Activated T-helper 17 cell treated with anti-CD3 and anti-CD28 coated beads, Interleukin-2, amount 50 U/mL, for 72 hours (primary cell): ENCODE data around the gene SLC52A1. TPM values are rescaled to one million over a fixed set of nuclear protein-coding genes. Genes with fewer than 3 reads are reported as not detected.
A peak's percentile ranks its signal among the peaks of the same experiment; 100 is the strongest.
"Not testable (repeated sequence)": the region's sequence is repeated elsewhere in the genome, so short reads cannot be mapped to it uniquely, and the experiment has no call there.

Experiments
- ATAC-seq: fragments of 150-1000 bp; cut with Tn5 transposase; replicated peaks from 2 replicates; pipeline ENCODE4 v1.10.0; 2021; ENCODE audit warnings: mild to moderate bottlenecking, moderate library complexity
- H3K27ac Mint-ChIP-seq: one replicate; pipeline ENCODE4 v1.8.0; 2022; ENCODE audit warnings: mixed read lengths
- H3K27me3 Mint-ChIP-seq: one replicate; pipeline ENCODE4 v1.8.0; 2022; ENCODE audit warnings: mixed read lengths
- H3K36me3 Mint-ChIP-seq: one replicate; pipeline ENCODE4 v1.8.0; 2022; ENCODE audit warnings: low read depth, mild to moderate bottlenecking, mixed read lengths
- H3K4me1 Mint-ChIP-seq: one replicate; pipeline ENCODE4 v1.8.0; 2022; ENCODE audit warnings: mixed read lengths
- H3K4me3 Mint-ChIP-seq: one replicate; pipeline ENCODE4 v1.8.0; 2022; ENCODE audit warnings: mild to moderate bottlenecking, mixed read lengths
- H3K9me3 Mint-ChIP-seq: one replicate; pipeline ENCODE4 v1.8.0; 2022; ENCODE audit warnings: mixed read lengths
- total RNA-seq, 2 donors: library from RNA; stranded (reverse); gene quantifications; one replicate each; pipeline ENCODE4 v1.2.3, GENCODE V29; 2022

Gene SLC52A1
- under 1 TPM; 0.11 to 0.26 TPM for total RNA-seq

GRCh38 chr17:5035315-5035714, at the start of gene SLC52A1:
SLC52A1 (minus strand) TSS chr17:5035426; CDS start chr17:5034606, 820 bp downstream.
- H3K36me3 Mint-ChIP-seq = no peaks in the 10 kb centered on the region
- H3K4me1 Mint-ChIP-seq = peaks cover 13% of the 10 kb centered on the region
- no peaks in the 10 kb centered on the region for H3K27me3 Mint-ChIP-seq
- ATAC-seq = no peak
- no peak within 1 kb of the TSS for H3K27ac Mint-ChIP-seq
- no peaks in the 10 kb centered on the region for H3K9me3 Mint-ChIP-seq
- H3K4me3 Mint-ChIP-seq = no peak within 1 kb of the TSS

GRCh38 chr17:5080591-5080990, 45.4 kb upstream of the SLC52A1 start:
- H3K9me3 Mint-ChIP-seq = peaks cover 8% of the 10 kb centered on the region
- no peak for ATAC-seq
- no peak overlapping the region for H3K4me3 Mint-ChIP-seq
- H3K27ac Mint-ChIP-seq = no peak overlapping the region
- no peaks in the 10 kb centered on the region for H3K27me3 Mint-ChIP-seq
- H3K4me1 Mint-ChIP-seq = peaks cover 23% of the 10 kb centered on the region
- peaks cover 18% of the 10 kb centered on the region for H3K36me3 Mint-ChIP-seq

GRCh38 chr17:5078106-5079028, 43.1 kb upstream of the SLC52A1 start, which contains the start of gene ZFP3:
ZFP3 (plus strand) TSS chr17:5078467; CDS start chr17:5091505, 13,038 bp downstream.
- H3K27me3 Mint-ChIP-seq = no peaks in the 10 kb centered on the region
- H3K4me1 Mint-ChIP-seq = peaks cover 20% of the 10 kb centered on the region
- peak; percentile 92 for ATAC-seq
- peaks cover 4% of the 10 kb centered on the region for H3K9me3 Mint-ChIP-seq
- H3K27ac Mint-ChIP-seq = peak within 1 kb of the TSS; percentile 41
- peak within 1 kb of the TSS; percentile 79 for H3K4me3 Mint-ChIP-seq
- H3K36me3 Mint-ChIP-seq = peaks cover 6% of the 10 kb centered on the region

GRCh38 chr17:5077781-5078105, 42.5 kb upstream of the SLC52A1 start:
- H3K27me3 Mint-ChIP-seq = no peaks in the 10 kb centered on the region
- ATAC-seq = no peak

GRCh38 chr17:5077275-5077674, 42.0 kb upstream of the SLC52A1 start:
- H3K4me1 Mint-ChIP-seq = peaks cover 20% of the 10 kb centered on the region
- not testable (repeated sequence) for H3K9me3 Mint-ChIP-seq, H3K27me3 Mint-ChIP-seq, ATAC-seq, H3K27ac Mint-ChIP-seq, H3K36me3 Mint-ChIP-seq
- H3K4me3 Mint-ChIP-seq = peak overlapping the region; percentile 79

More at GRCh38 chr17:5077781-5078105, 42.5 kb upstream of the SLC52A1 start:
- Mint-ChIP-seq H3K27ac (peak overlapping the region; percentile 41), H3K36me3 (peaks cover 6% of the 10 kb centered on the region), H3K4me1 (peaks cover 20% of the 10 kb centered on the region), H3K4me3 (peak overlapping the region; percentile 79), H3K9me3 (peaks cover under 1% of the 10 kb centered on the region)

GRCh38 chr17:5075472-5075871, 40.2 kb upstream of the SLC52A1 start:
- ATAC-seq, H3K27ac Mint-ChIP-seq, H3K9me3 Mint-ChIP-seq, H3K27me3 Mint-ChIP-seq, H3K36me3 Mint-ChIP-seq, H3K4me3 Mint-ChIP-seq: not testable (repeated sequence)
- peaks cover 16% of the 10 kb centered on the region for H3K4me1 Mint-ChIP-seq

GRCh38 chr17:5069724-5070123, 34.5 kb upstream of the SLC52A1 start:
- Mint-ChIP-seq H3K27ac (no peak overlapping the region), H3K4me1 (no peaks in the 10 kb centered on the region), H3K4me3 (no peak overlapping the region), H3K9me3 (no peaks in the 10 kb centered on the region), H3K36me3 (no peaks in the 10 kb centered on the region), H3K27me3 (no peaks in the 10 kb centered on the region)
- no peak for ATAC-seq

- no peak for ATAC-seq
- Mint-ChIP-seq H3K4me1 (no peaks in the 10 kb centered on the region), H3K27ac (no peak overlapping the region), H3K4me3 (no peak overlapping the region), H3K9me3 (no peaks in the 10 kb centered on the region), H3K36me3 (no peaks in the 10 kb centered on the region), H3K27me3 (no peaks in the 10 kb centered on the region)
Observed at GRCh38 chr17:5068236-5068635, 33.0 kb upstream of the SLC52A1 start.

- Mint-ChIP-seq H3K27ac (no peak overlapping the region), H3K27me3 (no peaks in the 10 kb centered on the region), H3K36me3 (no peaks in the 10 kb centered on the region), H3K4me1 (no peaks in the 10 kb centered on the region), H3K9me3 (no peaks in the 10 kb centered on the region), H3K4me3 (no peak overlapping the region)
- no peak for ATAC-seq
Observed at GRCh38 chr17:5065227-5065744, 30.1 kb upstream of the SLC52A1 start.

GRCh38 chr17:5055543-5055942, 20.3 kb upstream of the SLC52A1 start:
- no peak for ATAC-seq
- Mint-ChIP-seq H3K27me3 (no peaks in the 10 kb centered on the region), H3K36me3 (no peaks in the 10 kb centered on the region), H3K4me3 (no peak overlapping the region), H3K9me3 (no peaks in the 10 kb centered on the region), H3K4me1 (no peaks in the 10 kb centered on the region), H3K27ac (no peak overlapping the region)

GRCh38 chr17:5050278-5050677, 15.1 kb upstream of the SLC52A1 start:
- Mint-ChIP-seq H3K4me3 (no peak overlapping the region), H3K27ac (peak overlapping the region; percentile 85), H3K36me3 (no peaks in the 10 kb centered on the region), H3K27me3 (no peaks in the 10 kb centered on the region), H3K4me1 (peaks cover 11% of the 10 kb centered on the region), H3K9me3 (no peaks in the 10 kb centered on the region)
- ATAC-seq = no peak

GRCh38 chr17:5049314-5049841, 14.2 kb upstream of the SLC52A1 start:
- Mint-ChIP-seq H3K27me3 (no peaks in the 10 kb centered on the region), H3K4me1 (peaks cover 13% of the 10 kb centered on the region), H3K36me3 (no peaks in the 10 kb centered on the region), H3K9me3 (no peaks in the 10 kb centered on the region), H3K27ac (peak overlapping the region; percentile 85), H3K4me3 (peak overlapping the region; percentile 73)
- ATAC-seq = peak; percentile 86

GRCh38 chr17:5047446-5047845, 12.2 kb upstream of the SLC52A1 start:
- Mint-ChIP-seq H3K4me1 (peaks cover 26% of the 10 kb centered on the region), H3K9me3 (no peaks in the 10 kb centered on the region), H3K27ac (peak overlapping the region; percentile 88), H3K4me3 (peak overlapping the region; percentile 73), H3K27me3 (no peaks in the 10 kb centered on the region), H3K36me3 (no peaks in the 10 kb centered on the region)
- ATAC-seq = peak; percentile 46

- H3K27me3 Mint-ChIP-seq = no peaks in the 10 kb centered on the region
- no peak for ATAC-seq
- H3K27ac Mint-ChIP-seq = peak overlapping the region; percentile 70
- H3K9me3 Mint-ChIP-seq = no peaks in the 10 kb centered on the region
- peaks cover 32% of the 10 kb centered on the region for H3K4me1 Mint-ChIP-seq
- peak overlapping the region; percentile 19 for H3K4me3 Mint-ChIP-seq
- no peaks in the 10 kb centered on the region for H3K36me3 Mint-ChIP-seq
Observed at GRCh38 chr17:5045496-5045895, 10.3 kb upstream of the SLC52A1 start.

- Mint-ChIP-seq H3K9me3 (no peaks in the 10 kb centered on the region), H3K4me3 (peak overlapping the region; percentile 19), H3K36me3 (no peaks in the 10 kb centered on the region), H3K27me3 (no peaks in the 10 kb centered on the region), H3K27ac (peak overlapping the region; percentile 6), H3K4me1 (peaks cover 30% of the 10 kb centered on the region)
- ATAC-seq = peak; percentile 31
Observed at GRCh38 chr17:5044630-5045029, 9.4 kb upstream of the SLC52A1 start.
